ENCODE measurements around the gene RASSF3. TPM values are rescaled to one million over a fixed set of nuclear protein-coding genes. Genes with fewer than 3 reads are reported as not detected.

The RASSF3 gene
- total and polyA plus RNA-seq, 10 of the 15 experiments (the other 5 are each of a cell fraction or from before 2014, with no cell fraction given): 6.9 to 62.4 (median 30.3) TPM

- Histone ChIP-seq H3K27ac (ENCODE audit: control insufficient read depth, insufficient read depth) (no peak overlapping the region), H2AFZ (ENCODE audit: control insufficient read depth, low read depth, low read length) (no peak overlapping the region), H3K9me3 (replicated peaks; ENCODE audit: control insufficient read depth, insufficient read depth, low read length) (no peaks in the 10 kb centered on the region), H3K4me2 (ENCODE audit: control insufficient read depth, insufficient read depth) (no peak overlapping the region), H4K20me1 (ENCODE audit: control insufficient read depth, insufficient read depth) (no peaks in the 10 kb centered on the region), H3K79me2 (ENCODE audit: control insufficient read depth, insufficient read depth, low read length) (no peaks in the 10 kb centered on the region), H3K36me3 (ENCODE audit: control insufficient read depth in 2 of 2, insufficient read depth in 2 of 2, low read length in 1 of 2) (peaks cover 0 to 12% of the 10 kb centered on the region in 2 experiments), H3K4me1 (ENCODE audit: control insufficient read depth, insufficient read depth, low read length) (no peaks in the 10 kb centered on the region), H3K9ac (ENCODE audit: control insufficient read depth, insufficient read depth, low read length) (no peak overlapping the region), H3K27me3 (replicated peaks in 1 of 2; ENCODE audit: control insufficient read depth in 2 of 2, insufficient read depth in 2 of 2, low read length in 1 of 2) (no peaks in the 10 kb centered on the region), H3K4me3 (no peak overlapping the region)
- no peak for TF ChIP-seq TARDBP (IDR thresholded peaks at IDR 0.05; ENCODE audit: borderline replicate concordance)
- no peak for TF ChIP-seq SIX5 (IDR thresholded peaks at IDR 0.05; ENCODE audit: low read depth, low read length, severe bottlenecking)
- no peak for TF ChIP-seq IRF4 (IDR thresholded peaks at IDR 0.05; ENCODE audit: low read depth, low read length)
- no peak for TF ChIP-seq ATF7 (IDR thresholded peaks at IDR 0.05; ENCODE audit: low read depth)
- TF ChIP-seq EP300 (IDR thresholded peaks at IDR 0.05; ENCODE audit: borderline replicate concordance in 1 of 2, control insufficient read depth in 1 of 2, low read depth in 2 of 2, low read length in 2 of 2): no peak
- no peak for TF ChIP-seq WRNIP1 (IDR thresholded peaks at IDR 0.05; ENCODE audit: borderline replicate concordance, low read depth, low read length)
- TF ChIP-seq HDGF (IDR thresholded peaks at IDR 0.05): no peak
- TF ChIP-seq, protein P1, sequence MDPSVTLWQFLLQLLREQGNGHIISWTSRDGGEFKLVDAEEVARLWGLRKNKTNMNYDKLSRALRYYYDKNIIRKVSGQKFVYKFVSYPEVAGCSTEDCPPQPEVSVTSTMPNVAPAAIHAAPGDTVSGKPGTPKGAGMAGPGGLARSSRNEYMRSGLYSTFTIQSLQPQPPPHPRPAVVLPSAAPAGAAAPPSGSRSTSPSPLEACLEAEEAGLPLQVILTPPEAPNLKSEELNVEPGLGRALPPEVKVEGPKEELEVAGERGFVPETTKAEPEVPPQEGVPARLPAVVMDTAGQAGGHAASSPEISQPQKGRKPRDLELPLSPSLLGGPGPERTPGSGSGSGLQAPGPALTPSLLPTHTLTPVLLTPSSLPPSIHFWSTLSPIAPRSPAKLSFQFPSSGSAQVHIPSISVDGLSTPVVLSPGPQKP (IDR thresholded peaks at IDR 0.05; ENCODE audit: low read depth, low read length): no peak
- RAD21 ChIA-PET (ENCODE audit: unreplicated experiment): interaction anchor here (0.6 kb wide), 1 partner anchor 182 kb away, joined by 3 read pairs; no protein-coding TSS in a partner anchor
- ATAC-seq (no peak), DNase-seq (ENCODE audit: low read depth, low spot score) (no peak), FAIRE-seq (peak; percentile 13)
- POLR2A ChIA-PET: no interaction called here
- in situ Hi-C loops (cut with MboI): no loop called here
- SMC1A ChIA-PET (ENCODE audit: uncharacterized antibody, unreplicated experiment): interaction anchor here (1.8 kb wide), 1 partner anchor 23 kb away, joined by 5 read pairs; no protein-coding TSS in a partner anchor
- intact Hi-C loops (cut with micrococcal nuclease; ENCODE audit: unreplicated experiment): no loop called here
- BruUV-seq (replicated peaks): no TSS peak
- 10% methylated on average over 1 of the region's 1 CpG for WGBS (ENCODE audit: insufficient coverage, insufficient replicate concordance, low lambda C conversion rate, missing lambda C conversion rate)
- CTCF ChIA-PET: interaction anchor here (1.7 kb wide), 1 partner anchor 59 kb away, joined by 4 read pairs; no protein-coding TSS in a partner anchor
These were observed 127.2 kb downstream of the RASSF3 start for GRCh38 chr12:64737539-64737938.
